Stimulated activated naive CD4-positive, alpha-beta T cell treated with Interleukin-2 at 50 U/mL for 16 hours (primary cell): ENCODE data around the gene PDE2A.
A peak's percentile ranks its signal among the peaks of the same experiment; 100 is the strongest.

Experiments
- DNase-seq: peaks from one replicate; lab custom pipeline; 2025; lab: John Stamatoyannopoulos, UW

The PDE2A gene

DNA sequence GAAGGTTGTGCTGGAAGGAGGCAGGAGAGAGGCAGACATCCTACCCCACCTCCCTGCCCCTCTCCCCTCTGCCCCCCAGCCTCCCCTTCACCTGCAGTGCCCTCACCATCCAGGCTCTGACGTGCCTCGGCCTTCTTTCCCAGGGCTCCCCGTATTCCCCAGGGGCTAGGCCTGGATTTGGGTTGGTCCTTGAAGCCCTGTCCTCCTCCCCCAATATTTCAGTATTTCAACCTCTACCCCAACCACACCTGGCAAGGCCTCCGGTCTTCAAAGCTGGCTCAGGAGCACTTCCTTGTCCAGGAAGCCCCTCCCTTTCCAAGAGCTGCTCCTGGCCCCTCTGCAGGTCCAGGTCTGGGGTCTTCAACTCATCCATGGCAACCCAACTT is 8.6 kb upstream of the PDE2A start:
- DNase-seq: no peak

- no peak for DNase-seq
Measured at GRCh38 chr11:72682238-72682857, 8.1 kb upstream of the PDE2A start.

GRCh38 chr11:72681226-72682153 is 7.3 kb upstream of the PDE2A start:
- DNase-seq: no peak

GRCh38 chr11:72680624-72681158 is 6.5 kb upstream of the PDE2A start:
- DNase-seq: no peak

- DNase-seq: no peak
Measured at GRCh38 chr11:72679869-72680268, 5.6 kb upstream of the PDE2A start.

DNA sequence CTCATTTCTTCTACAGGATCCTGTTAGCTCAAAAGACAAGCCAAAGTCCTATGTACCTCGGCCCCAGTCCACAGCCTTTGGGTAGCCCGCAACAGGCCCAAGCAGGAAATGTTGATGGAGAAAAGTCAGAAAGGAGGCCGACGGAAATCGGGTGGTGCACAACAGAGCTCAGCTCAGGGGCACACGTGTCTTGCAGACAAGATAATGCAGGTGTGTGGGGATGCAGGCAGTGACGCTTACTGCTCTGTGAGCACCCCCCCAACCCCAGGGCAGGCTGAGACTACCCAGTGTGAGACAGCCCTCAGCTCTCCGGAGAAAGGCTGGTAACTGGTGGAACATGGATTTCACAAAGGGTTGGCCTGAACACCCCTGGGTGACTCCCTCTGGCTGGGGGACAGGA is 4.3 kb upstream of the PDE2A start:
- DNase-seq: no peak

DNA sequence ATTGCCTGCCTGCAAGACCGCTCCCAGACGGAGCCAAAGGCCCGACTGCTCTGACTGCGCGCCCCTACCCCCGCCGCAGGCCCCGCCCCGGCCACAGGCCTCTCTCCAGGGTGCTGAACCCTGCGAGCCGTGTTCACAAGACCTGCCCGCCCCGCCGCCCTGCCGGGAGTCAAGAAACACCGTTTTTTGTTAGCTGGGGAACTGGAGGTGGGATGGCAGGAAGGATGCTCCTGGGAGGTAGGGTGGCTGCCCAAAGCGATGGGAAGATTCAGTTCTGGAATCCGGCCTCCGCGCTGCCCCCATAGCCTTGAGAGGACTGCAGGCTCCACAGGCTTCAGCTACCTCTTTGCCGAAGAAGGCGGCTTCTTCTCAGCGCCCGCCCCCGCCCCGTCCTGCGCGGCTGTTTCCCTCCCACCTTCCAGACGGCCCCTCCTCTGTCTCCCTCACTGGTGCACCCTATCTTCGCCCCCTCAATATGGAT is 2.7 kb upstream of the PDE2A start:
- DNase-seq: peak; percentile 38

DNA sequence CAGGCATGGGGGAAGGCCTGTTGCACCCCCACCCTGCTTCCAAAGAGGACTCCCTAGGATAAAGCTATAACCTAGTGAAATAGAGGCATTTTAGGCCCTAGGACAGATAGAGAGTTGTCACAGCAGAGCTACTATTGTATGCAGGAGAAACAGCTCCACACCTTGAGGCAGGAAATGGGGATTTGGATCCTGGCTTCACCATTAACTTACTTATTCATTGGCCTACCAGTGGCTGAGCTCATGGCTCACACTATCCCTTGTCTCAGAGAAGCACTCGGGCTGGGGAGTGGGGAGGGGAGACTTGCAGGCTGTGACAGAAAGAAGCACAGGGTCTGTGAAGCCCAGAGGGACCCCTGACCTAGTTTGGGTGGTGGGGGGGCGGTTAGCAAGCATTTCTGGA is 999 bp upstream of the PDE2A start:
- no peak for DNase-seq

GRCh38 chr11:72673284-72673942 is 809 bp downstream of the PDE2A start:
- no peak for DNase-seq

- no peak for DNase-seq
Measured at GRCh38 chr11:72672597-72673238, 1.5 kb downstream of the PDE2A start.

DNA sequence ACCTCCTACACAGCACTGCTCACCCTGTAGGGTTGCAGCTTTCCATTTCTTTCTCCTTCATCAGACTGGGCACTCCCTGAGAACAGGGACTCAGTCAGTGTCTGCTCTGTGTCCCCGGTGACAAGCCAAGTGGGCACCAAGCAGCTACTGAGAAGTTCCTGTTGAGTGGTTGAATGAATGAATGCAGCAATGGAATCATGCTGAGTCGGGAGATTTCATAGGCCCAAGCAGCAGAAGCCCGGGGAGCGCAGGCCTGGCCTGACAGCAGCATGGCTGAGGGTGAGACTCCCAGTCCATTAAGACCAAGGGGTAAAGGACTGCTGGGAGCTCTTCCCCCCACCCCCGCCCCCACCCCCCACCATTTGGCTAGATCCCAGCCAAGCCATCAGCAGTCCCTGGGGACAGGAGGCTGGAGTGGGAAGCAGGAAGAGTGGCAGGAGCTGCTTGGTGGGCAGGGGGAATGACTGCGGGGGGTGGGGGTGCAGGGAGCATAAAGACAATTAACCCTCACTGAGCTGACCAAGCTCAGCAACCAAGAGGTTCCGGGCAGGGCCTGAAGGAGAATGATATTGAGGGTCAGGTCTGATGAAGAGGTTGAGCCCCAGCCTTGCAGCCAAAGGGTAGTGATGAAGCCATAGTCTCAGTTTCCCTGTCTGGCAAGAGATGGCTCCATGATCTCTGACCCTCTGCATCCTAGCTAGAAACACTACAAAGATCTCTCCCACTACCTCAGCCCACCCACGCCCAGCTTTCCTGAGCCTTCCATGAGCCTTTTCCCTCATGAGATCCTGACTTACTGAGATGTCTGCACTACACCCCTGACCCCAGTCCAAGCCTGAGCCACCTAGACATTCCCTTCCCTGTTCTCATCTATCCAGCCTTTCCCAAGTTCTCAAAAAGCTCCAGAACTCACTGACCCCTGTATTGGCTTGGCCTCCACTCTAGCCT is 2.8 kb downstream of the PDE2A start:
- no peak for DNase-seq

GRCh38 chr11:72670041-72670440 is 4.2 kb downstream of the PDE2A start:
- DNase-seq: no peak

GRCh38 chr11:72669527-72669926 is 4.7 kb downstream of the PDE2A start:
- DNase-seq: no peak

DNA sequence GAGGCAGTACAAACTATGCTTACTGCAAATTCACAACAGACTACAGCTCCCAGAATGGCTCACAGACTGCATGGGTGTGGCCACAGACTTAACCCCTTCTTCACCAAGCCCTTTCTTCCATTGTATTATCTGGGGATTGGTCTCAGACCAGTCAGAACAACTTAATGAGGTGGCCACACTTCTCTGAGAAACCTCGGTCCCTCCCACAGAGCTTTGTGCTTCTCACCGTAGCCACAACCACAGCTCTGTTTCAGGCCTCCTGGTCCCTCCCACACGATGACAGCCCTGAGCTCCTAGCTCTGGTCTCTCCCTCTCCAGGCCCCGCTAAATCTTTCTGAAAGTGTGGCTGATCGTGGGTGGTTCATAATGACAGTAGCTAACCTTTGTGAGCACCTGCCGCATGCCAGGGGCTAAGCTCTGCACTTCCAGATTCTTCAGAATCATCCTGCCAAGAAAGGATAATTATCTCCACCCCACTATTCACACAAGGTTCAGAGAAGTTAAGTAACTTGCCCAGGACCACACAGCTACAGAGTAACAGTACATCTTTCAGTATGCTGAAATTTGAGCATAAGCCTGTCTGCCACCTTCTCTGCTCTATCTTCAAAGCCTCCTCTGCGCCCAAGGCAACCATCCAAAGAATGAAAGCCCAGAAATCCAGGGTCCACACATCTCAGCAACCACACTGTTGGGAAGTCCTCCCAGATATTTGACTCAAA is 5.4 kb downstream of the PDE2A start:
- peak; percentile 55 for DNase-seq

- DNase-seq: no peak
Measured at GRCh38 chr11:72665911-72666472, 8.2 kb downstream of the PDE2A start.

GRCh38 chr11:72662036-72662435 is 12.2 kb downstream of the PDE2A start:
- no peak for DNase-seq

GRCh38 chr11:72661486-72661885 is 12.7 kb downstream of the PDE2A start:
- DNase-seq: no peak

DNA sequence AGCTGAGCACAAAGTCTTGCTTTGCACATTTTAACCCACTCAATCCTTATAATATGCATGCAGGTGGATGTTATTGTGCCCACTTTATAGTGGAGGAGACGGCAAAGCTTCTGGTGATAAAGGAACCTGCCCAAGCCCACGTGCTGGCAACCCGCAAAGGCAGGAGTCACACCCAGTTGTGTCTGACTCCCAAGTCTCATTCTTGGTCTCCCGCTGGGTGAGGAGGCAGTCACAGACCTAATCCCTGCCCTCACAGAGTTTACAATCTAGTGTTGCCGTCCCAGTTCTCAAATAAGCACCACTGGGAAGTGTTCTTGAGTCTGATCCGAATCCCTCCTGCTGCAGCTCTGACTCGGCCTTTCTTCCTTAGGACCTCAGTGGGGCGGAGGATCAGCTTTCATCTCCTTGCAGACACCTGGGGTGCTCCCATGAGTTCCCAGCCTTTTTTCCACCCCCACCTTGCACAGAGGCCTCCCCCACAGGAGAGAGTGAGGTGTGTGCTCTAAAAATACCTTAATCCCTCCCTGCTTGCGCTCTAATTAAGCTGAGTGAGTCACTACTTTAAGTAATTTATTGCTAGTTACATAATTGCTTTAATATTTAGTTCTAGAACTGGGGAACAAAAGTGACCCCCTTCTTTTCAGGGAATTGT is 15.1 kb downstream of the PDE2A start:
- no peak for DNase-seq

- no peak for DNase-seq
Measured at GRCh38 chr11:72657411-72658100, 16.7 kb downstream of the PDE2A start.
